HG02571 (cell line): ENCODE measurements around the gene RBL2.
"Not testable (repeated sequence)": the region's sequence is repeated elsewhere in the genome, so short reads cannot be mapped to it uniquely, and the experiment has no call there.

ENCODE experiments used
- ATAC-seq: cut with Tn5 transposase; IDR thresholded peaks from one replicate; pipeline ENCODE4 v1.9.1; 2021; ENCODE audit warnings: mild to moderate bottlenecking, moderate library complexity; ENCODE audit not compliant: unreplicated experiment

Gene RBL2

DNA sequence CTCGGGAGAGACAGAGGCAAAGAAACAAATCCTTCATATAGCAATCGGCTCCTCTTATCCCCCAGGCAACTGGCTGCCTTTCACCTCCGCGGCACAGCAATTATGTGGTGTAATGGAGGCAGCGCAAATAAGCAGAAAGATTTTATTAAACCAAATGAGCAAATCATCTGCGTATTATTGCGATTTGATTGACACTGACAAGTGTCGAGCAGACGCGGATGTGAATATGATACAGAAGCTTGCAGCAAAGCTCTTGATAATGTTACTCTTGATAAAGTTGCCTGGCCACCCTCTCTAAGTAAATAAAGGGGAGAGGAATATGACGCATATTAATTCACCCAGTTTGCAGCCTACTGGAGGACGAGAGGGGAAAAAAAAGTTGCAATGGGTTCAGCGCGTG lies 95.2 kb downstream of the RBL2 start:
- ATAC-seq, result no peak

DNA sequence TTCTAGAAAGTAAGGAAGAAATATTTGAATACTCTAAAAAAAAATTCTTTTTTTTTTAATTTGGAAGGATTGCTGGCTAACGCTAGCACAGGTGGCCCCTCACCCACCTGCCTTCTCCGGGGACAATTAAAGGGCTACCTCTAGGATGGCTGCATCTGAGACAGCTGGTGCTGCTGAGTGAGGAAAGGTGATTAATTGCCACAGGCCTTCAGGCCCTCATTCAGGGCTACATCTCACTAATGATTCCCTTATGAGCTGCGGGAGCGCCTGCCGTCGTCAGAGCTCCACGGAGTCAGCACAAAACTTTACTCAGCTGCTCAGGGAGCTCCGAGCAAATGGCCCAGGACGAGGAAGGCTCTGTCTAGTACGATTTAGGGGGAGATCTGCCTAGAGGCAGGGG lies 95.8 kb downstream of the RBL2 start:
- ATAC-seq, result no peak

DNA sequence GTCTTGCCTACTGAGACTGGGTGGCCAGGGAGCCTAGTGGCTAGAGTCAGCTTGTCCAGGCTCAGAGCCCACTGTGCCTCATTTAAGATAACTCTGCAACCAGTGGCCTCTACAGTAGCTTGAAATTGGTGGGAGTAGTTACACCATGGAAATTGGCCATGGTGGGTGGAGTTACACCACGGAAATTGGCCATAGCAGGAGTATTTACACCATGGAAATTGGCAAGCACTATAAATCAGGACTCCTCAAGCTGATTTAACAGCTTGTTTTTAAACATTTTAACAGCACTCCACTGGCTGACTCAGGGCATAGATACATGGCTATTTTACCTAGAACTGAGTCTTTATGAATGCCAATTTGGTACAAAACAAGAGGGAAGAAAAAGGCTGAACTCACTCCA lies 96.5 kb downstream of the RBL2 start:
- ATAC-seq, result no peak

DNA sequence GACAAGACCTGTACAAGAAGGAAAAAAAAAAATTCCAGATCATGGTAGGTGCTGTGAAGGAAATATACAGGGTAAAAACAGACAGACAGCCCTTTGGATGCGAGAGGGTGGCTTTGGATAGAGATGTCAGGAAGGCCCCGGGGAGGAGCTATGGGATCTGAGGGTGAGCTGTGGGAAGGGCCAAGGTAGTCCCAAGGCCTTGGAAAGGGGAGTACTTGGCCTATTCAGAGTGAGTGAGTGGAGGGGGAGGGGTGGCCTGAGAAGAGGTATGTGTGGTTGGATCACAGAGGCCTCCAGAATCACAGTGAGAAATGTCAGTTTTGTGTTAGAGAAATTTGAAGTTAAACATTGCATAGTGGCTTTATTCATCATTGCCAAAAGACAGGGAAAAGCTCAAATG lies 99.9 kb downstream of the RBL2 start:
- no peak for ATAC-seq

DNA sequence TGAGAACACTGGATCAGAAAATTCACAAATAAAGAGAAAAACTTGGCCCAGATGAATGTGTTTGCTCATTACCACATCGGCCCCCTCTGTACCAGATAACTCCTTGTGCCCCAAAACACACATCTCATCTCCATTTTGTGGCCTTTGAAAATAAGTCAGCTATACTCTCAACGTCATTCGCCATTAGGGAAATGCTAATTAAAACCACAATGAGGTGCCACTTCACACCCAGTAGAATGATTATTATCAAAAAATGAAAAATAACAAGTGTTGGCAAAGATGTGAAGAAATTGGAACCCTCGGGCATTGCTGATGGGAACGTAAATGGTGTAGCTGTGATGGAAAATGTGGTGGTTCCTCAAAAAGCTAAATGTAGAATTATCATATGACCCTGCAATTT lies 103.4 kb downstream of the RBL2 start:
- ATAC-seq, result no peak

DNA sequence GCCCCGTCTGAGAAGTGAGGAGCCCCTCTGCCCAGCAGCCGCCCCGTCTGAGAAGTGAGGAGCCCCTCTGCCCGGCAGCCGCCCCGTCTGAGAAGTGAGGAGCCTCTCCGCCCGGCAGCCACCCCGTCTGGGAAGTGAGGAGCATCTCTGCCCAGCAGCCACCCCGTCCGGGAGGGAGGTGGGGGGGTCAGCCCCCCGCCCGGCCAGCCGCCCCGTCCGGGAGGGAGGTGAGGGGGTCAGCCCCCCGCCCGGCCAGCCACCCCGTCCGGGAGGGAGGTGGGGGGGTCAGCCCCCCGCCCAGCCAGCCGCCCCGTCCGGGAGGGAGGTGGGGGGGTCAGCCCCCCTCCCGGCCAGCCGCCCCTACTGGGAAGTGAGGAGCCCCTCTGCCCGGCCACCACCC lies 105.1 kb downstream of the RBL2 start:
- ATAC-seq, result not testable (repeated sequence)

DNA sequence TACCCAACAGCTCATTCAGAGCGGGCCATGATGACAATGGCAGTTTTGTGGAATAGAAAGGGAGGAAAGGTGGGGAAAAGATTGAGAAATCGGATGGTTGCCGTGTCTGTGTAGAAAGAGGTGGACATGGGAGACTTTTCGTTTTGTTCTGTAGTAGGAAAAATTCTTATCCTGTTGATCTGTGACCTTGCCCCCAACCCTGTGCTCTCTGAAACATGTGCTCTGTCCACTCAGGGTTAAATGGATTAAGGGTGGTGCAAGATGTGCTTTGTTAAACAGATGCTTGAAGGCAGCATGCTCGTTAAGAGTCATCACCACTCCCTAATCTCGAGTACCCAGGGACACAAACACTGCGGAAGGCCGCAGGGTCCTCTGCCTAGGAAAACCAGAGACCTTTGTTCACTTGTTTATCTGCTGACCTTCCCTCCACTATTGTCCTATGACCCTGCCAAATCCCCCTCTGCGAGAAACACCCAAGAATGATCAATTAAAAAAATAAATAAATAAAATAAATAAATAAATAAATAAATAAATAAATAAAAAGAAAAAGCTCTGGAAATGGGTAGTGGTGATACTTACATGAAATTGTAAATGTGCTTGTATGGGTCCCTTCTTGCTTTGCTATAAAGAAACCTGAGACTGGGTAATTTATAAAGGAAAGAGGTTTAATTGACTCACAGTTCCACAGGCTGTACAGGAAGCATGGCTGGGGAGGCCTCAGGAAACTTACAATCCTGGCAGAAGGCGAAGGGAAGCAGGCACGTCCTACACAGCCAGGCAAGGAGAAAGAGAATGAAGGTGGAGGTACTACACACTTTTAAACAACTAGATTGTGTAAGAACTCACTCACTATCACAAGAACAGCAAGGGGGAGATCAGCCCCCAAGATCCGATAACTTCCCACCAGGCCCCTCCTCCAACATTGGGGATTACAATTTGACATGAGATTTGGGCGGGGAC lies 105.8 kb downstream of the RBL2 start:
- not testable (repeated sequence) for ATAC-seq
